ENCODE results near the gene NUDT22. TPM values are rescaled to one million over a fixed set of nuclear protein-coding genes. Genes with fewer than 3 reads are reported as not detected.

NUDT22 gene
- total RNA-seq, 1 experiment from 2014 or later = 31.9 TPM

- intact Hi-C loops (cut with micrococcal nuclease; ENCODE audit: unreplicated experiment) = no loop called here
- Mint-ChIP-seq H3K4me3 (ENCODE audit: unreplicated experiment) (peak overlapping the region; percentile 89), H3K27ac (ENCODE audit: unreplicated experiment) (peak overlapping the region; percentile 95), H3K9me3 (ENCODE audit: unreplicated experiment) (no peaks in the 10 kb centered on the region), H3K36me3 (ENCODE audit: insufficient read depth, unreplicated experiment) (peaks cover 80% of the 10 kb centered on the region), H3K4me1 (ENCODE audit: low read depth, unreplicated experiment) (peaks cover 17% of the 10 kb centered on the region), H3K27me3 (ENCODE audit: insufficient read depth, unreplicated experiment) (no peaks in the 10 kb centered on the region)
- no peaks in the 10 kb centered on the region for H3K9me3 ChIP-seq
- peak in 1 of 2 experiments; percentile 2 for TF ChIP-seq CTCF (IDR thresholded peaks at IDR 0.05; ENCODE audit: insufficient read depth in 1 of 2, low read depth in 1 of 2, low read length in 1 of 2, severe bottlenecking in 1 of 2, unreplicated experiment in 1 of 2)
- ChIA-PET POLR2A (interaction anchor here (0.5 to 3.5 kb wide), 4 partner anchors 22 to 49 kb away, joined by 3 to 22 read pairs (median 9); partner anchors contain the start of genes FKBP2, PPP1R14B, PRDX5 and TRMT112), CTCF (interaction anchor here (0.7 to 2.7 kb wide), 5 partner anchors 16 to 78 kb away, joined by 4 to 17 read pairs (median 12); partner anchors contain the start of genes CATSPERZ and PLCB3)
- no peaks in the 10 kb centered on the region for H3K27me3 ChIP-seq (replicated peaks; ENCODE audit: control insufficient read depth, insufficient read depth, low read length)
- peak overlapping the region; percentile 85 for H3K4me3 ChIP-seq (ENCODE audit: low read depth, low read length)
- BruUV-seq (replicated peaks) = no TSS peak
- DNase-seq = peak; percentile 73 to 85
- peaks cover 21% of the 10 kb centered on the region for H3K4me1 ChIP-seq
- peaks cover 4% of the 10 kb centered on the region for H3K36me3 ChIP-seq (ENCODE audit: control insufficient read depth, insufficient read depth, low read length)
These were observed 42.2 kb downstream of the NUDT22 start for GRCh38 chr11:64268025-64268892.

- Mint-ChIP-seq H3K27ac (ENCODE audit: unreplicated experiment) (peak overlapping the region; percentile 95), H3K27me3 (ENCODE audit: insufficient read depth, unreplicated experiment) (no peaks in the 10 kb centered on the region), H3K36me3 (ENCODE audit: insufficient read depth, unreplicated experiment) (peaks cover 75% of the 10 kb centered on the region), H3K9me3 (ENCODE audit: unreplicated experiment) (no peaks in the 10 kb centered on the region), H3K4me1 (ENCODE audit: low read depth, unreplicated experiment) (peaks cover 17% of the 10 kb centered on the region), H3K4me3 (ENCODE audit: unreplicated experiment) (peak overlapping the region; percentile 89)
- Histone ChIP-seq H3K9me3 (no peaks in the 10 kb centered on the region), H3K4me3 (ENCODE audit: low read depth, low read length) (peak overlapping the region; percentile 85), H3K36me3 (ENCODE audit: control insufficient read depth, insufficient read depth, low read length) (peaks cover 4% of the 10 kb centered on the region), H3K4me1 (peaks cover 21% of the 10 kb centered on the region), H3K27me3 (replicated peaks; ENCODE audit: control insufficient read depth, insufficient read depth, low read length) (no peaks in the 10 kb centered on the region)
- no peak for TF ChIP-seq CTCF (IDR thresholded peaks at IDR 0.05; ENCODE audit: insufficient read depth in 1 of 2, low read depth in 1 of 2, low read length in 1 of 2, severe bottlenecking in 1 of 2, unreplicated experiment in 1 of 2)
- intact Hi-C loops (cut with micrococcal nuclease; ENCODE audit: unreplicated experiment) = no loop called here
- peak; percentile 62 to 67 for DNase-seq
- POLR2A ChIA-PET = interaction anchor here (1.3 to 3.5 kb wide), 6 partner anchors 16 to 84 kb away, joined by 4 to 22 read pairs (median 9); partner anchors contain the start of genes BAD, ESRRA, FKBP2 and PPP1R14B
- CTCF ChIA-PET = interaction anchor here (2.0 to 3.8 kb wide), 5 partner anchors 15 to 86 kb away, joined by 12 to 29 read pairs (median 15); partner anchors contain the start of genes BAD, CATSPERZ, GPR137 and PLCB3
- BruUV-seq (replicated peaks) = TSS peak; percentile 55
These were observed 42.9 kb downstream of the NUDT22 start for GRCh38 chr11:64268893-64269539.

All from Caco-2 (cell line).